Measurements from ENCODE around the gene SMYD3. TPM values are rescaled to one million over a fixed set of nuclear protein-coding genes. Genes with fewer than 3 reads are reported as not detected.

The SMYD3 gene
- total and polyA plus RNA-seq, 11 donors: 6.3 to 12.1 (median 9.5) TPM

DNA sequence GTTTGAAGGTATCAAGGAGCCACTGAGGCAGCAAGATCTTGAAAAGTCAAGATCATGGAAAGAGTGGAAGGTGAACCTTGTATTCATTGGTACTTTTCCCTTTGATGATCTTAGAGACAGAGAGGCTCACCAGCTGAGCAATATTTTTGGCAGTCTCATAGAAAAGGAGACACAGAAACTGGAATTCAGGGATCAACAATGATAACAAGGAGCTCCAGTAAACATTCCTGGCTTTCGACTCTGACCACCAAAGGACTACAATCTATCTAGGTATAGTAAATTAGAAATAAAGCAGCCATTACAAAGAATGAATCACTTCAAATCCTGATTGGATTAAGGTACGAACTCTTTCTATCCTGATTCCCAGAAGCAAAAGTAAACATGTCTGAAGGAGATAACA, 736.9 kb downstream of the SMYD3 start:
- Histone ChIP-seq H3K27ac (no peak overlapping the region), H3K4me3 (no peak overlapping the region), H3K36me3 (no peaks in the 10 kb centered on the region), H3K9me3 (peaks cover 0 to 3% (median 0%) of the 10 kb centered on the region in 12 donors), H3K27me3 (no peaks in the 10 kb centered on the region), H3K4me1 (peaks cover 0 to 13% (median 0%) of the 10 kb centered on the region in 12 donors)
- no peak for TF ChIP-seq POLR2A (IDR thresholded peaks at IDR 0.05)
- TF ChIP-seq, protein P1, sequence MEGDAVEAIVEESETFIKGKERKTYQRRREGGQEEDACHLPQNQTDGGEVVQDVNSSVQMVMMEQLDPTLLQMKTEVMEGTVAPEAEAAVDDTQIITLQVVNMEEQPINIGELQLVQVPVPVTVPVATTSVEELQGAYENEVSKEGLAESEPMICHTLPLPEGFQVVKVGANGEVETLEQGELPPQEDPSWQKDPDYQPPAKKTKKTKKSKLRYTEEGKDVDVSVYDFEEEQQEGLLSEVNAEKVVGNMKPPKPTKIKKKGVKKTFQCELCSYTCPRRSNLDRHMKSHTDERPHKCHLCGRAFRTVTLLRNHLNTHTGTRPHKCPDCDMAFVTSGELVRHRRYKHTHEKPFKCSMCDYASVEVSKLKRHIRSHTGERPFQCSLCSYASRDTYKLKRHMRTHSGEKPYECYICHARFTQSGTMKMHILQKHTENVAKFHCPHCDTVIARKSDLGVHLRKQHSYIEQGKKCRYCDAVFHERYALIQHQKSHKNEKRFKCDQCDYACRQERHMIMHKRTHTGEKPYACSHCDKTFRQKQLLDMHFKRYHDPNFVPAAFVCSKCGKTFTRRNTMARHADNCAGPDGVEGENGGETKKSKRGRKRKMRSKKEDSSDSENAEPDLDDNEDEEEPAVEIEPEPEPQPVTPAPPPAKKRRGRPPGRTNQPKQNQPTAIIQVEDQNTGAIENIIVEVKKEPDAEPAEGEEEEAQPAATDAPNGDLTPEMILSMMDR (IDR thresholded peaks at IDR 0.05): no peak
- DNase-seq: no peak
- 92 to 95% (median 93%) methylated on average over 2 of the region's 2 CpGs for WGBS, 4 donors
- no peak for ATAC-seq
- intact Hi-C loops (cut with DNase I): no loop called here

DNA sequence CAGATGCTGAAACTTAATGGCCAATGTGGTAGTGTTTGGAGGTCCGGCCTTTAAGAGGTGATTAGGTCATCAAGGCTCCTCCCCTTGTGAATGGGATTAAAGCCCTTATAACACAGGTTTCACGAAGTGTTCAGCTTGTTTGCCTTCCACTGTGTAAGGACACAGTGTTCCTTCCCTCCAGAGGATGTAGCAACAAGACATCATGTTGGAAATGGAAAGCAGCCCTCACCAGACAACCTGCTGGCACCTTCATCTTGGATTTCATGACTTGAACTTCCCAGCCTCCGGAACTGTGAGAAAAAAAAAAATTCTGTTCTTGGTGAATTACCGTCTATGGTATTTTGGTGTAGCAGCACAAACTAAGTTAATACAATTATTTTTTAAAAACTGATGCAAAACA, 738.5 kb downstream of the SMYD3 start:
- DNase-seq (no peak), ATAC-seq (no peak)
- WGBS, 4 donors: 79 to 92% (median 88%) methylated on average over 4 of the region's 4 CpGs
- H3K4me3 ChIP-seq: no peak overlapping the region
- peaks cover 0 to 3% (median 0%) of the 10 kb centered on the region in 12 donors for H3K9me3 ChIP-seq
- intact Hi-C loops (cut with DNase I): no loop called here
- TF ChIP-seq, protein P1 (IDR thresholded peaks at IDR 0.05): no peak
- TF ChIP-seq POLR2A (IDR thresholded peaks at IDR 0.05): no peak
- H3K27ac ChIP-seq: no peak overlapping the region
- no peaks in the 10 kb centered on the region for H3K27me3 ChIP-seq
- H3K36me3 ChIP-seq: no peaks in the 10 kb centered on the region
- H3K4me1 ChIP-seq: peaks cover 0 to 11% (median 0%) of the 10 kb centered on the region in 12 donors

DNA sequence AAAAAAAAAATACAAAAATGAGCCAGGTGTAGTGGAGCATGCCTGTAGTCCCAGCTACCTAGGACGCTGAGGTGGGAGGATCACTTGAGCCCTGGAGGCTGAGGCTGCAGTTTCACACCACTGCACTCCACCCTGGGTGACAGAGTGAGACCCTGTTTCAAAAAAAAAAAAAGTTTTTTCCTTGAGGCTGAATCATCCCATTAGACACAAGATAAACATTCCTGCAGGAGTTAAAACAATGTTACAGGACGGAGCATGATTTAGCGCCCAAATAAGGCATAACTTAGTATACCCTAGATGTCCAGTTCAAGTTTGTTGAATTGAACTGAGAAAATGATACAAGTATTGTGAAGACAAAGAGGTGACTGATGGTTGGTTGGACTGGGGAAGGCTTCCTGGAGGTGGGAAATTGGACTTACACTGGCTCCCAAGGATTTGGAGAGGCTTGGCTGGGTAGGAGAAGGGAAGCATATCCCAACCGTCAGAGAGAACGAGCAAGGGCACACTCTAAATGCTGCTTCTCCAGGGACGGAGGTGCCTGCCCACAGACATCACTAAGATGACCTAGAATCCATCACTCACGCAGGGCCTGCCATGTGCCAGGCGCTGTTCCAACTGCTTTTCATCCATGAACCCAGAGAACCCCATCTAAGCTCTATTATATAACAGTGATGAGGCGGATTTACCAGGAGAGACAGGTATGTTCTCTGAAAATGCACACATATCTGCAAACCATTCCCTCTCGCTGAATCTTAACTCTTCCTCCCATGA, 741.7 kb downstream of the SMYD3 start:
- DNase-seq (no peak), ATAC-seq (no peak)
- H3K4me1 ChIP-seq: no peaks in the 10 kb centered on the region
- H3K36me3 ChIP-seq: no peaks in the 10 kb centered on the region
- intact Hi-C loops (cut with DNase I): no loop called here
- H3K4me3 ChIP-seq: no peak overlapping the region
- no peak overlapping the region for H3K27ac ChIP-seq
- H3K9me3 ChIP-seq: peaks cover 0 to 3% (median 0%) of the 10 kb centered on the region in 12 donors
- TF ChIP-seq, protein P1 (IDR thresholded peaks at IDR 0.05): no peak
- TF ChIP-seq POLR2A (IDR thresholded peaks at IDR 0.05): no peak
- 88 to 94% (median 92%) methylated on average over 10 of the region's 10 CpGs for WGBS, 4 donors
- H3K27me3 ChIP-seq: no peaks in the 10 kb centered on the region

DNA sequence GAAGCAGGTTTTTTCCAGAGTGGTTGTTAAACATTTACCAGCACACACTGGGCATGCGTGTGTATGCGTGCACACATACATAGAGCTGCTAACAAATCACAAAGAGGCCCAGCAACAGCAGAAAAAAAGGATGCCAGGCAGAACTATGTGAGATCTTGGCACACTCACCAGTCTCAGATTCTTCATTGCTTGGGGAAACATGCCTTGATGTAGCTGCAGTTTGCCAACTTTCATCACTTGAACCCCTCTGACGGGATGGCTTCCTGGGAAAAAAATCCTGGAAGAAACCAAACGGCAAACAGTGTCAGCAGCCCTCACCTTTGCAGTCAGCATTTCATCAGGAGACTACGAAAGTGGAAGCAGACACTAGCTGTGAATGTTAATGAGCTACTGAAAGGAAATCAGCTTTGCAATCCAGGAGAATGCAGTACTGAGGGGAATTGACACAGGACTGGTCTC, 743.2 kb downstream of the SMYD3 start:
- TF ChIP-seq, protein P1 (IDR thresholded peaks at IDR 0.05): no peak
- DNase-seq: no peak
- H3K36me3 ChIP-seq: no peaks in the 10 kb centered on the region
- H3K9me3 ChIP-seq: no peaks in the 10 kb centered on the region
- H3K27ac ChIP-seq: no peak overlapping the region
- H3K4me3 ChIP-seq: no peak overlapping the region
- no peaks in the 10 kb centered on the region for H3K27me3 ChIP-seq
- ATAC-seq: no peak
- intact Hi-C loops (cut with DNase I): no loop called here
- 77 to 87% (median 82%) methylated on average over 5 of the region's 5 CpGs for WGBS, 4 donors
- no peaks in the 10 kb centered on the region for H3K4me1 ChIP-seq

Data from heart left ventricle (tissue), 16 donors.